ENCODE results near the gene WDPCP.
"Not testable (repeated sequence)": the region's sequence is repeated elsewhere in the genome, so short reads cannot be mapped to it uniquely, and the experiment has no call there.

Gene WDPCP

DNA sequence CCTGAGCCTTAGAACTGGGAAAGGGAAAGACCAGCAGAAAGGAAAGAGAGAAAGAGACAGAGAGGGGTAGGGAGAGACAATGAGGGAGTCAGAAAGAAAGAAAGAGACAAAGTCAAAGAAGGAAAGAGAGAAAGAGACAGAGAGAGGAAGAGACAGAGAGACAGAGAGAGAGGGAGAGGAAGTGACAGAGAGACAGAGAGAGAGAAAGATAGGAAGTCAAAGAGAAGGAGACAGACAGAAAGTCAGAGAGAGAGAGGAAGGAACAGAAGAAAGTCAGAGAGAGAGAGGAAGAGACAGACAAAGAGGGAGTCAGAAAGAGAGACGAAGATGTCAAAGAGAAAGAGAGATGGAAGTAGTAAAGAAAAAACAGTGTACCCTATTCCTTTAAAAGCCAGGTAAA, 261.8 kb downstream of the WDPCP start:
- TF ChIP-seq, protein P1, sequence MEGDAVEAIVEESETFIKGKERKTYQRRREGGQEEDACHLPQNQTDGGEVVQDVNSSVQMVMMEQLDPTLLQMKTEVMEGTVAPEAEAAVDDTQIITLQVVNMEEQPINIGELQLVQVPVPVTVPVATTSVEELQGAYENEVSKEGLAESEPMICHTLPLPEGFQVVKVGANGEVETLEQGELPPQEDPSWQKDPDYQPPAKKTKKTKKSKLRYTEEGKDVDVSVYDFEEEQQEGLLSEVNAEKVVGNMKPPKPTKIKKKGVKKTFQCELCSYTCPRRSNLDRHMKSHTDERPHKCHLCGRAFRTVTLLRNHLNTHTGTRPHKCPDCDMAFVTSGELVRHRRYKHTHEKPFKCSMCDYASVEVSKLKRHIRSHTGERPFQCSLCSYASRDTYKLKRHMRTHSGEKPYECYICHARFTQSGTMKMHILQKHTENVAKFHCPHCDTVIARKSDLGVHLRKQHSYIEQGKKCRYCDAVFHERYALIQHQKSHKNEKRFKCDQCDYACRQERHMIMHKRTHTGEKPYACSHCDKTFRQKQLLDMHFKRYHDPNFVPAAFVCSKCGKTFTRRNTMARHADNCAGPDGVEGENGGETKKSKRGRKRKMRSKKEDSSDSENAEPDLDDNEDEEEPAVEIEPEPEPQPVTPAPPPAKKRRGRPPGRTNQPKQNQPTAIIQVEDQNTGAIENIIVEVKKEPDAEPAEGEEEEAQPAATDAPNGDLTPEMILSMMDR (IDR thresholded peaks at IDR 0.05; ENCODE audit: control insufficient read depth, extremely low read depth, insufficient read depth) = no peak
- H3K4me3 ChIP-seq (ENCODE audit: low read depth, low read length) = no peak overlapping the region
- no peak for DNase-seq (ENCODE audit: low read depth)

DNA sequence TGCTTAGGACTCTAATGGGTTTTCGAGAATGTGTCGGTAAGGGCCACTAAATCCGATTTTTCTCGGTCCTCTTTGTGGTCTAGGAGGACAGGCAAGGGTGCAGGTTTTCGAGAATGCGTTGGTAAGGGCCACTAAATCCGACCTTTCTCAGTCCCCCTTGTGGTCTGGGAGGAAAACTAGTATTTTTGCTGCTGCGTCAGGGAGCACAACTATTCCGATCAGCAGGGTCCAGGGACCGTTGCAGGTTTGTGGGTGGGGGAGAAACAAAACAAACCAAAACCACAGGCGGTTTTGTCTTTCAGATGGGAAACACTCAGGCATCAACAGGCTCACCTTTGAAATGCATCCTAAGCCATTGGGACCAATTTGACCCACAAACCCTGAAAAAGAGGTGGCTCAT, 264.6 kb downstream of the WDPCP start:
- DNase-seq (ENCODE audit: low read depth); H3K4me3 ChIP-seq (ENCODE audit: low read depth, low read length): not testable (repeated sequence)

DNA sequence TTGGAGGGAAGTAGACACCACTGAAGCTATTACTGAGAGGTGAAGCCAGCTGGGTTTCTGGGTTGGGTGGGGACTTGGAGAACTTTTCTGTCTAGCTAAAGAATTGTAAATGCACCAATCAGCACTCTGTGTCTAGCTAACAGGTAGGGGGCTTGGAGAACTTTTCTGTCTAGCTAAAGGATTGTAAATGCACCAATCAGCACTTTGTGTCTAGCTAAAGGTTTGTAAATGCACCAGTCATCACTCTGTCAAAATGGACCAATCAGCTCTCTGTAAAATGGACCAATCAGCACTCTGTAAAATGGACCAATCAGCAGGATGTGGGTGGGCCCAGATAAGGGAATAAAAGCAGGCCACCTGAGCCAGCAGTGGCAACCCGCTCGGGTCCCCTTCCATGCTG, 266.3 kb downstream of the WDPCP start:
- not testable (repeated sequence) for H3K4me3 ChIP-seq (ENCODE audit: low read depth, low read length); DNase-seq (ENCODE audit: low read depth)

DNA sequence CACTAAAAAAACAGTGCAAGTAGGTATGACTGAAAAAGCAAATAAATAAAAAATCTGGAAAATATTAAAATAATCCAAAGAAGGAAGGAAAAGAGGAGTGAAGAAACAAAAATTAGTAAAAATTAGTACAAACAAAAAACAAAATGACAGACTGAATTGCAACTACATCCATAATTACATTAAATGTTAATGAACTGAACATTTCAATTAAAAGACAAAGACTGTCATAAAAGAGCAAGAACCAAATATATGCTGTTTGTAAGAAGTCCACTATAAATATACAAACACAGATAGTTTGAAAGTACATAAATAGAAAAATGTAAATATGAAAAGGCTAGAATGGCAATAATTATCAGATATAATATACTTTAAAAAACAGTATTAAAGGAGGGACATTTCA, 267.6 kb downstream of the WDPCP start:
- TF ChIP-seq, protein P1 (IDR thresholded peaks at IDR 0.05; ENCODE audit: control insufficient read depth, extremely low read depth, insufficient read depth) = no peak
- no peak for DNase-seq (ENCODE audit: low read depth)
- no peak overlapping the region for H3K4me3 ChIP-seq (ENCODE audit: low read depth, low read length)

DNA sequence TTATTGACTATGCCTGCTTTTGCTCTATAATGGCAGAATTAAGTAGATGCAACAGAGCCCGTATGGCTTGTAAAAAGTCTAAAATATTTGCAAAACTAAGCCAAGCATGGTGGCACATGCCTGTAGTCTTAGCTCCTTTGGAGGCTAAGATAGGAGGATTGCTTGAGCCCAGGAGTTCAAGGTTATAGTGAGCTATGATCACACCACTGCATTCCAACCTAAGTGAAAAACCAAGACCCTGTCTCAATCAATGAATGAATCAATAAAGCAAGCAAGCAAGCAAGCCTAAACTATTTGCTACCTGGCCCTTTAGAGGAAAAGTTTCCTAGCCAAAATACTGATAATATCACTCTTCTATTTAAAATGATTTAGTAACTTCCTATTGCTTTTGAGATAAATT, 277.7 kb downstream of the WDPCP start:
- H3K4me3 ChIP-seq (ENCODE audit: low read depth, low read length) = no peak overlapping the region
- TF ChIP-seq, protein P1 (IDR thresholded peaks at IDR 0.05; ENCODE audit: control insufficient read depth, extremely low read depth, insufficient read depth) = no peak
- no peak for DNase-seq (ENCODE audit: low read depth)

DNA sequence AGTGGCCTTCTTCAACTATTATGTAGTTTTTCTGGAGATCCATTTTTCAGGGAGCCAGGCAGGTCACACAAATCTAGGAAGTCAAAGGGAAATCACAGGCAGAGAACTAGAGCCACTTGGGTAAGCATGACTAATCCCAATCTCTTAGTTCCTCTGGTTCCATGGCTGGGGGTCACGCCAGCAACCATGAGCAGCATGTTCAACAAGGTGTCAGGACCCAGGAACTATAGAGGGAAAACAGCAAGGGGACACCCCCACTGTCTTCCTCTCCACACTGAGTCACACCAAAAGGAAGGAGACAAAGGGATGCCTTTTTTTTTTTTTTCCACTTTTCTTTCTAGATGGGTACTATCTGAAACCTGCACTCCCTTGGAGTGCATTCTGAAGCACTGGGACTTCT, 286.8 kb downstream of the WDPCP start:
- DNase-seq (ENCODE audit: low read depth) = no peak
- no peak overlapping the region for H3K4me3 ChIP-seq (ENCODE audit: low read depth, low read length)
- TF ChIP-seq, protein P1 (IDR thresholded peaks at IDR 0.05; ENCODE audit: control insufficient read depth, extremely low read depth, insufficient read depth) = no peak

DNA sequence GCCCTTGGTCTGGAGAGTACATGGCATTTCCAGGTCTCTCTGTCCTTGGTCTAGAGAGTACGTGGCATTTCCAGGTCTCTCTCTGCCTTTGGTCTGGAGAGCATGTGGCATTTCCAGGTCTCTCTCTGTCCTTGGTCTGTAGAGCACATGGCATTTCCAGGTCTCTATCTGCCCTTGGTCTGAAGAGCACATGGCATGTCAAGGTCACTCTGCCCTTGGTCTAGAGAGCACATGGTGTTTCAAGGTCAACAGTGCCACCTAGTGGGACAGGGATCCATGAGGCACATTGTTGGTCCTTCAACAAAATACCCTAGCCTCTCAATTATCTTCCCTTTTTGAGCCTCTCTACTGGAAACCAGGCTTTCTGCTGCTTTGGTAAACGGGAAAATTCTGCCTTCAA, 287.4 kb downstream of the WDPCP start:
- TF ChIP-seq, protein P1 (IDR thresholded peaks at IDR 0.05; ENCODE audit: control insufficient read depth, extremely low read depth, insufficient read depth) = peak; percentile 17; the same call in 1 of the 2 replicates
- DNase-seq (ENCODE audit: low read depth) = no peak
- no peak overlapping the region for H3K4me3 ChIP-seq (ENCODE audit: low read depth, low read length)

DNA sequence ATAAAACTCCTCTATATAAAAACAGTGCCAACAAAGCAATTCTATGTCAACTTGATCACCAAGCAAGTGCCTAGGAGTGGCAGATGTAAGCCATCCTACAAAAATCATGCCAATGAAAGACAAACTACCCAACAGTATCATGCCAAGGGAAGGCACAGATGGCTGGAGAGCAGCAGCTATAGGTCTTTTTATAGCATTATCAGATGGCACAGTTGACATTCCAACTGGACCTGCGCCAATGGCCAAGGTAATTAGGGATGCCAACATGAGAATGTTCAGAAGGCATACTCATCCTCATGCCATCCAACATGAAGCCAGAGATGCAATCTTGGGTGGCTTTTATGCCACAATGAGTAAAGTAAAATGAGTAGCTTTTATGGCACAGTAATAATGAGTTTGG, 300.3 kb downstream of the WDPCP start:
- TF ChIP-seq, protein P1 (IDR thresholded peaks at IDR 0.05; ENCODE audit: control insufficient read depth, extremely low read depth, insufficient read depth) = no peak
- no peak for DNase-seq (ENCODE audit: low read depth)
- H3K4me3 ChIP-seq (ENCODE audit: low read depth, low read length) = no peak overlapping the region

DNA sequence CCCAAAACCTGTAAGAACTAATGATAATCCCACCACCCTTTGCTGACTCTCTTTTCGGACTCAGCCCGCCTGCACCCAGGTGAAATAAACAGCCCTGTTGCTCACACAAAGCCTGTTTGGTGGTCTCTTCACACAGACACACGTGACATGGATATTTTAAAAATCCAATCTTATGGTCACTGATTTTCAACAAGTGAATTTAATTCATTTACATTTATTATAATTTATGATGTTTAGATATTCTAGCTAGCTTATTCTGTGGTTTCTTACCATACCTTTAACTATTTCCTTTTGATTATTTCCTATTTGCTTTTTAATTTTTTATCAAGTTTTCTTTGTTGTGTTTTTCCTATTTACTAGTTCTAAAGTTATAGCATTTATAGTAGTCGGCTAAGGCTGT, 301.8 kb downstream of the WDPCP start:
- H3K4me3 ChIP-seq (ENCODE audit: low read depth, low read length) = not testable (repeated sequence)

More for the DNA sequence above, 301.8 kb downstream of the WDPCP start:
- DNase-seq (ENCODE audit: low read depth) = not testable (repeated sequence)

All from LNCaP clone FGC (cell line).